Right ventricle myocardium inferior (tissue), 1 donor: ENCODE data around the gene ASIC2. TPM values are rescaled to one million over a fixed set of nuclear protein-coding genes. Genes with fewer than 3 reads are reported as not detected.

ENCODE experiments used
- ATAC-seq: fragments of 200-7000 bp; cut with Tn5 transposase; one replicate; pipeline ENCODE4 v1.9.1; 2020; ENCODE audit warnings: mild to moderate bottlenecking, moderate library complexity
- DNase-seq: peaks from one replicate; pipeline ENCODE4 v3.0.0; 2021; ENCODE audit errors: missing footprints
- intact Hi-C: fragments of 100-400 bp; cut with DNase I; formaldehyde crosslinking; loops from one replicate; pipeline ENCODE4 v1.11.0; 2022
- total RNA-seq: library from RNA; stranded (reverse); fragmentation: NEBNext Ultra II Directional; extraction: Animal tissue kit (Norgen Biotek cat#: 25700); gene quantifications from one replicate; pipeline ENCODE4 v1.2.1, GENCODE V29; 2021
- donor health status: DM: no; HTN: yes; CAD: no; lungs with severe emphysema.

Gene ASIC2
- total RNA-seq, 1 donor from 2014 or later, result not detected

DNA sequence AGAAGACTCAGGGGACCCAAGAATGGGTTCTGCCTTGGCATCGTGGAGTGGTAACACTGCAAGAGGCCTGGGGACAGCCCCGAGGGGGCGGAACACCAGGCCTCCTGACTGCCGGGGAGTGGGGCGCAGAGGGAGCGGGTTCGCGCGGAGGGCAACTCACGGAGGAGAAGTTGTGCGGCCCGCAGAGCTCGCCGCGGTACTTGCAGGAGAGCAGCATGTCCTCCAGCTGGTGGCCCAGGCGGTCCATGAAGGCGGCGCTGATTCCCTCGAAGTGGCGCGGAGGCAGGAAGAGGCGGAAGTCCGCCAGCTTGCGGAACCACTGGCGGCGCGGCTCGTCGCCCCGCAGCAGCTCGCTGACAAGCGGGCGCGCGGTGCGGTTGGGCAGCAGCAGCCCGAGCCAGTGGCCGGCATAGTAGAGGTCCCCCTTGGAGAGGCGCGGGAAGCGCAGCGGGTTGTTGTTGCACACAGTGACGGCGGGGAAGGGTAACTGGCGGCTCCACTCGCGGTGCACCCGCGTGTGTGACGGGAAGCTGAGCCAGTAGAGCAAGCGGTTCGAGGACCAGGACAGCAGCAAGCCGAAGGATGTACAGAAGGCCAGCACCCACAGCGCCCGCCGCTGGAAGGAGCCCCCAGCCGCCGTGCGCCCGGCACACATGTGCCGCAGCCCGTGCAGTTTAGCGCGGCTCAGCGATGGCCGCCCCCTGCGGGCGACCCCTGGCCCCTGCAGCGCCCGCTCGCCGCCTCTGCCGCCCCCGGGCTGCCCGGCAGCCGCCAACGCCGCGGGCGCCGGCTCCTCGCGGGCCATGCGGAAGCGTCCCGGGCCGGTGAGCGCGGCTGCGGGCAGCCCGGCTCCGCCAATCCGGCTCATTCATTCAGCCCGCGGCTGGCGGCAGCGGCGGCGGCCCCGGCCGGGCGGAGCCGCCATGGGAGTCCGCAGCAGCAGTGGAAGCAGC is 1.6 kb downstream of the ASIC2 start:
- ATAC-seq, result no peak
- DNase-seq, result peak; percentile 70
- intact Hi-C loops, result no loop called here

- DNase-seq (no peak), ATAC-seq (no peak)
- intact Hi-C loops, result no loop called here
Observed at GRCh38 chr17:33290253-33290652, 2.8 kb downstream of the ASIC2 start.

GRCh38 chr17:33288954-33289353 is 4.1 kb downstream of the ASIC2 start:
- no peak for DNase-seq
- intact Hi-C loops, result no loop called here
- no peak for ATAC-seq

GRCh38 chr17:33287096-33287725 is 5.9 kb downstream of the ASIC2 start:
- ATAC-seq (no peak), DNase-seq (no peak)
- intact Hi-C loops, result no loop called here

GRCh38 chr17:33285413-33285812 is 7.7 kb downstream of the ASIC2 start:
- no peak for ATAC-seq
- intact Hi-C loops, result no loop called here
- no peak for DNase-seq

DNA sequence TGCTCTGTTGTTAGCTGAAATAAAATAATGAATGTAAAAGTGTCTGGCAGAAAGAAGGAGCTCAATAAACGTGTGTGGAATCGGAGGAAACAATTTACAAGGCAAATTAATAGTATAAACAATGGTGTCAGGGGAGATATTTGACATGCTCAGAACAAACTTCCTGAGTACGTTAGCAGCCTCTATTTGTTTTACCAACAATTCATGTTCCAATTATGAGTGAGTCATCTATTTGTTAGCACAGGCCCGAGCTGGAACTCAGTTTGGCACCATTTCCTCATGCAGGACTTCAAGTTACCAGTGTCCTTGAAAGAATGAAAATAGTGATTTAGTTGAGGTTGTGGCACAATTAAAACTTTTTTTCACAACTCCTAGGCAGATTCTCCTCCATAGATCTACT is 9.1 kb downstream of the ASIC2 start:
- DNase-seq (no peak), ATAC-seq (no peak)
- intact Hi-C loops, result no loop called here

- ATAC-seq (no peak), DNase-seq (no peak)
- intact Hi-C loops, result no loop called here
Observed at GRCh38 chr17:33280162-33280943, 12.7 kb downstream of the ASIC2 start.

DNA sequence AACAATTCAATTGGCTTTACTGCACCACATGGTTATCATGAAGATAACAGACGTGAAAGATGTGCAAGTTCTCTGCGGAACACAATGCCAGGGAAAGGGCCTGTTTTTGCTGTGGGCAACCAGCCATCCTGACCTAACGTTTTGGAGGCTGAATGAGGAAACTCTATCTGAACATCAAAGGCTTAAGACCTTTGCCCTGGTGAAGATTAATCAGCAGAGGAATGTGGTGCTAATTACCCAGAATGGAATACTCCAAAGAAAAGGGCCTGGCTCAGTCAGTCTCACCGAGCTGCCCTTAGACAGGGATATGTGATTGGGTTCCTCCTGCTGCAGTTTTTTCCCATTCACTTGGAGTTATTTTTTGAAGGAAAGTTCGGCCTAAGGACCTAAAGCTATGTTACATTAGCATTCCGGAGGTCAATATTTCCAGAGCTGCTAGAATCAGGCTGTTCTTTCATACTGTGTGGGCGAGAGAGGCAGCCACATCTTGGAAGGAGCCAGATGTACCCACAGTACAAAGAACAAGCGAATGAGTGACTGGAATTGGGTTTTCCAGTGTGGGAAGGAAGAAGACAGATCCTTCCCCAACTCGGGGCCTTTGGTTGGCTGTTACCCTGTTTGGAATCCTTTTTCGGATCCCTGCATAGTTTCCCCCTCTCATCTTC is 15.5 kb downstream of the ASIC2 start:
- intact Hi-C loops, result no loop called here
- DNase-seq, result no peak
- no peak for ATAC-seq

DNA sequence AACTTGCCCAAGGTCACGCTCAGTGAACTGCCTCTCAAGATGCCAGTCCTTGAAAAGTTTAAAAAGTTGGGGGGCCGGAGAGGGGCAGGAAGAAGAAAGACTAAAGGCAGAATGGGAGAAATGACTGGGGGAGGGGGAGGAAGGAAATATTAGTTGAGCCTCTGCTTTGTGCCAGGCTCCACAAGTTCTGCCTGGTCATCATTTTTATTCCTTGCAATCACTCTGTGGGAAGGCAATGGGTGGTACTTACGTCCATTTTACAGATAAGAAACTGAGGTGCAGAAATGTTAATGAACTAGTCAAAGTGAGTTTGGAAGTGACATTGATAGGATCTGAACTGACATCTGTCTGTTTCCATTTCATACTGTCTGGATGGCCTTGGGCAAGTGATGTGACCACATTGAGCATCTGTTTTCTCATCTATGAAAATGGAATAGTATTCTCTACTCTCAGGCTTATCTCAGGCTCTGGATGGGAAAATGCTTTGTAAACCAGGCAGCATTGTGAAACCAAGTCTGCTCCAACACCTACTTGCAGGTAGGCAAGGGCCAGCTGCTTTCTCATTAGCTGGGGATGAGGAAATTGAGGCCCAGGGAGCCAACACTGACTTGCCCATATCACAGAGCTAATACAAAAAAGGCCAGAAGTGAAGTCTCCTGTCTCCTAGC is 19.2 kb downstream of the ASIC2 start:
- DNase-seq (no peak), ATAC-seq (no peak)
- intact Hi-C loops, result no loop called here

- intact Hi-C loops, result no loop called here
- no peak for ATAC-seq
Observed at GRCh38 chr17:33273271-33273670, 19.8 kb downstream of the ASIC2 start.

GRCh38 chr17:33272438-33272837 is 20.7 kb downstream of the ASIC2 start:
- no peak for ATAC-seq
- DNase-seq, result no peak
- intact Hi-C loops, result no loop called here

More at GRCh38 chr17:33273271-33273670, 19.8 kb downstream of the ASIC2 start:
- no peak for DNase-seq

GRCh38 chr17:33269337-33270060 is 23.6 kb downstream of the ASIC2 start:
- DNase-seq, result no peak
- intact Hi-C loops, result no loop called here
- ATAC-seq, result no peak

DNA sequence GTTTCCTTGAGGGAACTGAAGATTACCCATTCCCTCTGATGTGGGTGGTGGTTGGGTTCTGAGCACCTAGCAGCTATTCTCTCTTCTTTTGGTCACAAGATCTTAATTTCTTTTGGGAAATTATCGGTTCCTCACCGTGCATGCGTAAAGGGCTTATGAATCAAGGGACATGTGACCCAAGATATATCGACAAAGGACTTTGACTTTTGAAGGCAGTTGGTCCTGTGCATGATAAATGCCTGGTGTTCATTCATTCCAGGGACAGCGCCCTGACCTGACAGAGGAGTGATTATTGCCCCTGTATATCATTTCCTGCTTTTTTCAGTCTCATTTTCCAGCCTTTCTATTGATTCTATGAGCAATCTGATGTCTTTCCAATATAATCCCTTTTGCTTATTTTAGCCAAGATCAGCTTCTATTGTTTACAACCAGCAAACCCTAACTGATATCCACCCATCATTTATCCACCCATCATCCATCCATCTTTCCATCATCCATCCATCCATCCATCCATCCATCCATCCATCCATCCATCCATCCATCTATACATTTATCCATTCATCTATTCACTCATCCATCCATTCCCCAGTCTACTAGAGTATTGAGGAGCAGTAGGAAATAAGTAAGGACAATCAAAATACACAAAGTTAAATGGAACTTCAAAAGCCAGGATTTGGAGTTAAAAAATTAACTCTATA is 25.1 kb downstream of the ASIC2 start:
- DNase-seq (no peak), ATAC-seq (no peak)
- intact Hi-C loops, result no loop called here

DNA sequence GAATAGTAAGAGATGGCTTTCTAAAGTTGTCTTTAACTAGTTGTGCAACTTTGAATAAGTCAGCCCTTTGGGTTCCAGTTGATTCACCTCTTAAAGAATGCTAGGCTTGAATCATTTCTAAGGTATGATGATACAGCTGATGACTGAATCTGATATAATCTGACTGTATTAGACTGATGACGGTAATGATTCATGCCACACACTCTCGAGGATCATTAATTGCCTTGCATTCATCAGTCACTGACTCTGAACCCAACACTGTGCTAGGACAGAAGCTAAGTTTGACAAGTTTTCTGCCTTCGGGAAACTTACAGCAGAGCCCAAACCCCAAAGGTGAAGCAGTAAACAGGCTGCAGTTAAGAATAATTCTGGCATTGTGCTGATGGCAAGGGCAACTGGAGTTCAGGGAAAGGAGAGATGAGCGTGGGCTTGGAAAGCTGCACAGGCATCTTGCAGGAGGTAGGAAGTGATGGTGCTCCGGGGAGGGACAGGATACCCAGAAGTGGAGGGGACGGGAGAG is 25.8 kb downstream of the ASIC2 start:
- intact Hi-C loops, result no loop called here
- DNase-seq (no peak), ATAC-seq (no peak)

DNA sequence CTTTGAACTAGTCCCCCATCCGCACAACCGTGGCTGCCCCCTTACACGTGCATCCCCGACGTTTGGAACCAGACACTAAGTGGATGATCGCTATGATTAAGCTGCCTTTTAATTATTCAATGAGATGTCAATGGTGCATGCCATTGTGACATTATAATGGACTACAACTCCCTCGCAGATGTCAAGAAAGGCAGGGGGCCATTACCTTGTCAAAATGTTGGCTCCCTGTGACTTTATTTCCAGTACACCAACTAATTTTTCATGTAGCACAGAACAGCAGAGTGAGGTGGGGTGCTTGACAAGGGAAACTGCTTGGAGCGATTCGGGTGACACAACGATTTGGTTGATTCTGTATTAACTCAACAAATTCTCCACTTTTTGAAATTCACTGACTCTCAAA is 26.5 kb downstream of the ASIC2 start:
- DNase-seq (no peak), ATAC-seq (no peak)
- intact Hi-C loops, result no loop called here

GRCh38 chr17:33266116-33266515 is 27.0 kb downstream of the ASIC2 start:
- DNase-seq (no peak), ATAC-seq (no peak)
- intact Hi-C loops, result no loop called here

DNA sequence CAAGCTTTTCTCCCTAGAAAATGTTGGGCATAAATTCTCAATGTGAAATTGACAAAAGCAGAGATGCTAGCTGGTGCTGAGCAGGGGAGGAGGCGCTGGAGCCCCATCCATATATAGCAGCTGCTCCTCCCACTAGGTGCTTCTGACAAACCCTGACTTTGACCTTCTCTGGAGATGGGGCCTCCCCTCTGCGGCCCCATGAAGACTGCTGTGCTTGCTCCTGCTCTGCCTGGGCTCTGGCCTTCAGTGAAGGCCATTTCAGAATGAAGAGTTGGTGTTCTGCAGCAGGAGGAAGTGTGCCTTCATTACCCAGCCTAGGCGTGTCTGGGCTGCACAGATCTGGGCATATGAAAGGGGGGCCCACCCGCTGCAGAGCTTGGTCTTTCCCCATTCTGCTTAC is 29.7 kb downstream of the ASIC2 start:
- ATAC-seq, result no peak
- intact Hi-C loops, result no loop called here

More for the DNA sequence above, 29.7 kb downstream of the ASIC2 start:
- DNase-seq, result no peak
